Chondrocyte (in vitro differentiated cells): Measurements from ENCODE around the gene RBM27. TPM values are rescaled to one million over a fixed set of nuclear protein-coding genes. Genes with fewer than 3 reads are reported as not detected.

Source experiments
- DNase-seq: peaks from one replicate; pipeline ENCODE4 v3.0.0; 2021; ENCODE audit warnings: mixed read lengths, low spot score
- H3K27ac Mint-ChIP-seq: one replicate; pipeline ENCODE4 v1.8.0; 2021; ENCODE audit warnings: mild to moderate bottlenecking, moderate library complexity, mixed read lengths; ENCODE audit not compliant: unreplicated experiment
- H3K27me3 Mint-ChIP-seq: 2 replicates; pipeline ENCODE4 v1.8.0; 2021; ENCODE audit warnings: low read depth, mixed read lengths
- H3K36me3 Mint-ChIP-seq: 2 replicates; pipeline ENCODE4 v1.8.0; 2021; ENCODE audit warnings: low read depth, mixed read lengths
- H3K4me1 Mint-ChIP-seq: 2 replicates; pipeline ENCODE4 v1.8.0; 2021; ENCODE audit warnings: low read depth, mild to moderate bottlenecking, mixed read lengths
- H3K4me3 Mint-ChIP-seq: one replicate; pipeline ENCODE4 v1.8.0; 2021; ENCODE audit warnings: mild to moderate bottlenecking, moderate library complexity, mixed read lengths; ENCODE audit not compliant: unreplicated experiment
- H3K9me3 Mint-ChIP-seq: 2 replicates; pipeline ENCODE4 v1.8.0; 2021; ENCODE audit warnings: low read depth, mixed read lengths
- total RNA-seq: library from RNA; stranded (reverse); gene quantifications from 3 replicates; pipeline ENCODE4 v1.2.1, GENCODE V29; 2021
- TF ChIP-seq, protein P1 (sequence below): fragments of 200-600 bp; sonication (generic); IDR thresholded peaks from 2 replicates; pipeline ENCODE4 v1.5.0; 2021; ENCODE audit warnings: antibody characterized with exemption, mild to moderate bottlenecking, moderate library complexity

Gene RBM27
- total RNA-seq, 1 donor from 2014 or later, result 12.2 TPM

DNA sequence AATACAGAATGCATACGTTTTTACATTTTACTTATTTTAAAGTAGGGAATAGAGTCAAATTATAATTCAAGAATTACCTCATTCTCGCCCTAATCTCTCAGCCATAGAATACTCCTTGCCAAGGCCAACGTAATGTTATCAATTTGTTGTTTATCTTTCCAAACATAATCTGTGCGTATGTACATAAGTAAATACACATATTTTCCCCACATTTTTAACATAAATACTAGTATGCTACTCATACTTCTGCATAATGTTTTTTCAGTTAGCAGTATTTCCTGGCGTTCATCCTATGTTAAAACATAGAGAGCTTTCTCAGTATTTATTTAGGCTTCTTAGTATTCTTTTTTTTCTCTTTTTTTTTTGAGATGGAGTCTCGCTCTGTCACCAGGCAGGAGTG is 28.8 kb downstream of the RBM27 start:
- H3K27me3 Mint-ChIP-seq, result no peaks in the 10 kb centered on the region
- DNase-seq, result no peak
- H3K4me1 Mint-ChIP-seq, result peaks cover 9% of the 10 kb centered on the region
- no peak overlapping the region for H3K4me3 Mint-ChIP-seq
- TF ChIP-seq, protein P1, sequence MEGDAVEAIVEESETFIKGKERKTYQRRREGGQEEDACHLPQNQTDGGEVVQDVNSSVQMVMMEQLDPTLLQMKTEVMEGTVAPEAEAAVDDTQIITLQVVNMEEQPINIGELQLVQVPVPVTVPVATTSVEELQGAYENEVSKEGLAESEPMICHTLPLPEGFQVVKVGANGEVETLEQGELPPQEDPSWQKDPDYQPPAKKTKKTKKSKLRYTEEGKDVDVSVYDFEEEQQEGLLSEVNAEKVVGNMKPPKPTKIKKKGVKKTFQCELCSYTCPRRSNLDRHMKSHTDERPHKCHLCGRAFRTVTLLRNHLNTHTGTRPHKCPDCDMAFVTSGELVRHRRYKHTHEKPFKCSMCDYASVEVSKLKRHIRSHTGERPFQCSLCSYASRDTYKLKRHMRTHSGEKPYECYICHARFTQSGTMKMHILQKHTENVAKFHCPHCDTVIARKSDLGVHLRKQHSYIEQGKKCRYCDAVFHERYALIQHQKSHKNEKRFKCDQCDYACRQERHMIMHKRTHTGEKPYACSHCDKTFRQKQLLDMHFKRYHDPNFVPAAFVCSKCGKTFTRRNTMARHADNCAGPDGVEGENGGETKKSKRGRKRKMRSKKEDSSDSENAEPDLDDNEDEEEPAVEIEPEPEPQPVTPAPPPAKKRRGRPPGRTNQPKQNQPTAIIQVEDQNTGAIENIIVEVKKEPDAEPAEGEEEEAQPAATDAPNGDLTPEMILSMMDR, result no peak
- no peaks in the 10 kb centered on the region for H3K9me3 Mint-ChIP-seq
- H3K36me3 Mint-ChIP-seq, result peaks cover 30% of the 10 kb centered on the region
- H3K27ac Mint-ChIP-seq, result no peak overlapping the region

DNA sequence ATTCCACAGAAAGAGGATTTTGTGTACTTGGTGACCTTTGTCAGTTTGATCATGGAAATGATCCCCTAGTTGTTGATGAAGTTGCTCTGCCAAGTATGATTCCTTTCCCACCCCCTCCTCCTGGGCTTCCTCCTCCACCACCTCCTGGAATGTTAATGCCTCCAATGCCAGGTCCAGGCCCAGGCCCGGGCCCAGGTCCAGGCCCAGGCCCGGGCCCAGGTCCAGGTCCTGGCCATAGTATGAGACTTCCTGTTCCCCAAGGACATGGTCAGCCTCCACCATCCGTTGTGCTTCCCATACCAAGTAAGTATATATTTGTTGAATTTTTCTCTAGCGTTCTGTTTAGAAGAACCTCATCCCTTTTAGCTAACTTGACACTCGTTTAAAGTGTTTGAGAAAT is 30.0 kb downstream of the RBM27 start:
- Mint-ChIP-seq H3K4me1 (peaks cover 9% of the 10 kb centered on the region), H3K27ac (no peak overlapping the region), H3K27me3 (no peaks in the 10 kb centered on the region), H3K9me3 (no peaks in the 10 kb centered on the region), H3K4me3 (no peak overlapping the region), H3K36me3 (peaks cover 32% of the 10 kb centered on the region)
- TF ChIP-seq, protein P1, result no peak
- no peak for DNase-seq

DNA sequence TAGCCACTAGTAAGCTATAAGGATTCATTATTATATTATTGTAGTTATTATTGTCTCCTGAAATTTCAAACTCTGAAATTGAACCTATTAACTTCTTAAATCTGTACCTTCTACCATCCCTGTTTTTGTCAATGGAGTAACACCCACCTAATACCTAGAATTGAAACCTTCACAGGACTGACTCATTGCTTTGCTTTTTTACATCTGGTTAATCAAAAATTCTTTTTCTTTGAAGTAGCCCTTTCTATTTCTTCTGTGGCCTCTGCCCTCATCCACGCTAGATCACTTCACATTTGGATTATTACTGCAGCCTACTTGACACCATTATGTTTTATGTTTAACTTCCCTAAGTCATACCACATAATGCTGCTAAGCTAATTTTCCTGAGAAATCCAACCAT is 35.6 kb downstream of the RBM27 start:
- Mint-ChIP-seq H3K27ac (no peak overlapping the region), H3K9me3 (no peaks in the 10 kb centered on the region)

DNA sequence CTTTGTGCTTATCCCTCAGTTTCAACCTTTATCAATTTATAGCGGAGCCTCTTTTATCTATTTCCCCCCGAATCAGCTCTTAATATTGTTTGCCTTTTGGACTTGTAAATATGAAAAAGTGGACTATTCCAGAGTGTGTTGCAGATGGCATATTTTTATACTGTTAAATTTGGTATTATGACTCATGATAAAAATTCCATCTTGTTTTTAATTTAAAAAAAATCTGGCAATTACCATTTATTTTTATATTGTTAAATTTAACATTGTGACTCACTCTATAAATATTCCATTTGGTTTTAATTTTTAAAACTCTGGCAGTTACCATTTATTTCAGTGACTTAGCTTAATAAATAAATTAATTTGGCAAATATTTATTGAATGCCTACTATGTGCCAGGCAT is 37.5 kb downstream of the RBM27 start:
- H3K4me3 Mint-ChIP-seq, result no peak overlapping the region
- peaks cover 17% of the 10 kb centered on the region for H3K4me1 Mint-ChIP-seq
- peaks cover 11% of the 10 kb centered on the region for H3K36me3 Mint-ChIP-seq
- no peaks in the 10 kb centered on the region for H3K9me3 Mint-ChIP-seq
- H3K27me3 Mint-ChIP-seq, result no peaks in the 10 kb centered on the region
- peak overlapping the region; percentile 74 for H3K27ac Mint-ChIP-seq
- TF ChIP-seq, protein P1, result no peak
- DNase-seq, result no peak

More for the DNA sequence above, 35.6 kb downstream of the RBM27 start:
- Mint-ChIP-seq H3K36me3 (peaks cover 13% of the 10 kb centered on the region), H3K27me3 (no peaks in the 10 kb centered on the region), H3K4me3 (no peak overlapping the region), H3K4me1 (peaks cover 17% of the 10 kb centered on the region)
- TF ChIP-seq, protein P1, result no peak
- no peak for DNase-seq

DNA sequence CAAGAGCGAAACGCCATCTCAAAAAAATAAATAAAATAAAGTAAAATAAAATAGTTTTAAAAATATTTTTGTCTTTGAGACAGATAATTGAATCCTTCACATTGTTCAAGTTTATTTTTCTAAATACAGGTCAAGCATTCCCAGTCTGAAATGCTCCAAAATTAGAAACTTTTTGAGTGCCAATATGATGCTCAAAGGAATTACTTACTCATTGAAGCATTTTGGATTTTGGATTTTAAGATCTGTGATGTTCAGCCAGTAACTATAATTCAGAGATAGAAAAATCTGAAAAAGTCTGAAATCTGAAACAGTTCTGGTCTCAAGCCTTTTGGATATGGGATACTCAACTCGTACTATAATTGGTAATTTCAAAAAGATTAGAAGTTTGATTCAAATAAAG is 39.8 kb downstream of the RBM27 start:
- Mint-ChIP-seq H3K27me3 (no peaks in the 10 kb centered on the region), H3K4me3 (no peak overlapping the region), H3K4me1 (peaks cover 20% of the 10 kb centered on the region), H3K36me3 (peaks cover 9% of the 10 kb centered on the region), H3K27ac (no peak overlapping the region), H3K9me3 (no peaks in the 10 kb centered on the region)
- TF ChIP-seq, protein P1, result no peak
- no peak for DNase-seq
